HL-60 (cell line): Measurements from ENCODE around the gene L3MBTL3.

ENCODE experiments used
- POLR2AphosphoS5 ChIP-seq: IDR thresholded peaks from 2 replicates; pipeline ENCODE4 v1.6.1; 2012; ENCODE audit warnings: low read depth
- TF ChIP-seq, protein P1 (sequence below): IDR thresholded peaks from one replicate; pipeline ENCODE4 v1.5.1; 2011; ENCODE audit warnings: low read length, control low read depth, inconsistent platforms; ENCODE audit not compliant: insufficient read depth
- TF ChIP-seq, protein P2 (sequence below): IDR thresholded peaks from 2 replicates; pipeline ENCODE4 v1.6.1; 2012; ENCODE audit warnings: low read depth; ENCODE audit not compliant: insufficient replicate concordance

DNA sequence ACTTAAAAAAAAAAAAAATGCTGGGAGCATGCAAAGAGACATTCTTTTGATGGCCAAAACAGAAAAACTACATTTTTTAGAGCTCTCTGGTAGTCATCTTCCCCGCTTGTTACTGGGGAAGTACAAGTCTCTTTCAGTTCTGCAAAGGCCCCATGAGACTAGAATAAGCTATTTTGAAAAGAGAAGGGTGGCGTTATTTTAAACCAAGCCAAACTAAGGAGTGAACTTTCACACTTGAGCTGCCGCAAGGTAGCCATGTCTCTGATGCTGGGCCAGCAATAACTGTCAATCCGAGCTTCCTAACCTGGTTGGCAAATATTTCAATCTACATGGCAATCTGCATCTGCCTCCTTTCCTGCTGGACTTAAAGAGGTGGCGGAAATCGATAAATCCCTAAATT is 96.7 kb downstream of the L3MBTL3 start:
- TF ChIP-seq, protein P1, sequence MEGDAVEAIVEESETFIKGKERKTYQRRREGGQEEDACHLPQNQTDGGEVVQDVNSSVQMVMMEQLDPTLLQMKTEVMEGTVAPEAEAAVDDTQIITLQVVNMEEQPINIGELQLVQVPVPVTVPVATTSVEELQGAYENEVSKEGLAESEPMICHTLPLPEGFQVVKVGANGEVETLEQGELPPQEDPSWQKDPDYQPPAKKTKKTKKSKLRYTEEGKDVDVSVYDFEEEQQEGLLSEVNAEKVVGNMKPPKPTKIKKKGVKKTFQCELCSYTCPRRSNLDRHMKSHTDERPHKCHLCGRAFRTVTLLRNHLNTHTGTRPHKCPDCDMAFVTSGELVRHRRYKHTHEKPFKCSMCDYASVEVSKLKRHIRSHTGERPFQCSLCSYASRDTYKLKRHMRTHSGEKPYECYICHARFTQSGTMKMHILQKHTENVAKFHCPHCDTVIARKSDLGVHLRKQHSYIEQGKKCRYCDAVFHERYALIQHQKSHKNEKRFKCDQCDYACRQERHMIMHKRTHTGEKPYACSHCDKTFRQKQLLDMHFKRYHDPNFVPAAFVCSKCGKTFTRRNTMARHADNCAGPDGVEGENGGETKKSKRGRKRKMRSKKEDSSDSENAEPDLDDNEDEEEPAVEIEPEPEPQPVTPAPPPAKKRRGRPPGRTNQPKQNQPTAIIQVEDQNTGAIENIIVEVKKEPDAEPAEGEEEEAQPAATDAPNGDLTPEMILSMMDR = no peak
- no peak for TF ChIP-seq POLR2AphosphoS5
- TF ChIP-seq, protein P2, sequence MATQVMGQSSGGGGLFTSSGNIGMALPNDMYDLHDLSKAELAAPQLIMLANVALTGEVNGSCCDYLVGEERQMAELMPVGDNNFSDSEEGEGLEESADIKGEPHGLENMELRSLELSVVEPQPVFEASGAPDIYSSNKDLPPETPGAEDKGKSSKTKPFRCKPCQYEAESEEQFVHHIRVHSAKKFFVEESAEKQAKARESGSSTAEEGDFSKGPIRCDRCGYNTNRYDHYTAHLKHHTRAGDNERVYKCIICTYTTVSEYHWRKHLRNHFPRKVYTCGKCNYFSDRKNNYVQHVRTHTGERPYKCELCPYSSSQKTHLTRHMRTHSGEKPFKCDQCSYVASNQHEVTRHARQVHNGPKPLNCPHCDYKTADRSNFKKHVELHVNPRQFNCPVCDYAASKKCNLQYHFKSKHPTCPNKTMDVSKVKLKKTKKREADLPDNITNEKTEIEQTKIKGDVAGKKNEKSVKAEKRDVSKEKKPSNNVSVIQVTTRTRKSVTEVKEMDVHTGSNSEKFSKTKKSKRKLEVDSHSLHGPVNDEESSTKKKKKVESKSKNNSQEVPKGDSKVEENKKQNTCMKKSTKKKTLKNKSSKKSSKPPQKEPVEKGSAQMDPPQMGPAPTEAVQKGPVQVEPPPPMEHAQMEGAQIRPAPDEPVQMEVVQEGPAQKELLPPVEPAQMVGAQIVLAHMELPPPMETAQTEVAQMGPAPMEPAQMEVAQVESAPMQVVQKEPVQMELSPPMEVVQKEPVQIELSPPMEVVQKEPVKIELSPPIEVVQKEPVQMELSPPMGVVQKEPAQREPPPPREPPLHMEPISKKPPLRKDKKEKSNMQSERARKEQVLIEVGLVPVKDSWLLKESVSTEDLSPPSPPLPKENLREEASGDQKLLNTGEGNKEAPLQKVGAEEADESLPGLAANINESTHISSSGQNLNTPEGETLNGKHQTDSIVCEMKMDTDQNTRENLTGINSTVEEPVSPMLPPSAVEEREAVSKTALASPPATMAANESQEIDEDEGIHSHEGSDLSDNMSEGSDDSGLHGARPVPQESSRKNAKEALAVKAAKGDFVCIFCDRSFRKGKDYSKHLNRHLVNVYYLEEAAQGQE = no peak
